Neural progenitor cell (in vitro differentiated cells): ENCODE data around the gene PARS2. TPM values are rescaled to one million over a fixed set of nuclear protein-coding genes. Genes with fewer than 3 reads are reported as not detected.
"Not testable (repeated sequence)": the region's sequence is repeated elsewhere in the genome, so short reads cannot be mapped to it uniquely, and the experiment has no call there.

ENCODE experiments used
- DNase-seq: peaks from one replicate; pipeline ENCODE4 v3.0.0-alpha.2; 2016; ENCODE audit warnings: low spot score
- H2AFZ ChIP-seq: fragments of 200-600 bp; sonication (generic); replicated peaks from 2 replicates; pipeline ENCODE4 v1.6.1; 2016; ENCODE audit warnings: antibody characterized with exemption
- H3F3A ChIP-seq: fragments of 200-600 bp; sonication (generic); 2 replicates; pipeline ENCODE4 v1.6.1; 2016; ENCODE audit warnings: antibody characterized with exemption, low read depth
- H3K27ac ChIP-seq: fragments of 200-600 bp; sonication (generic); 2 replicates; pipeline ENCODE4 v1.5.1; 2016; ENCODE audit warnings: mild to moderate bottlenecking
- H3K27me3 ChIP-seq: fragments of 200-600 bp; sonication (generic); 2 replicates; pipeline ENCODE4 v1.6.1; 2016; ENCODE audit warnings: mild to moderate bottlenecking, moderate library complexity
- H3K36me3 ChIP-seq: fragments of 200-600 bp; sonication (generic); 2 replicates; pipeline ENCODE4 v1.5.1; 2016
- H3K4me1 ChIP-seq: fragments of 200-600 bp; sonication (generic); 2 replicates; pipeline ENCODE4 v1.6.1; 2016; ENCODE audit warnings: mixed run types
- H3K4me2 ChIP-seq: fragments of 200-600 bp; sonication (generic); 2 replicates; pipeline ENCODE4 v1.6.1; 2016
- H3K4me3 ChIP-seq: fragments of 200-600 bp; sonication (generic); 2 replicates; pipeline ENCODE4 v1.5.1; 2016
- H3K79me2 ChIP-seq: fragments of 200-600 bp; sonication (generic); 2 replicates; pipeline ENCODE4 v1.6.1; 2016; ENCODE audit warnings: low read depth
- H3K9ac ChIP-seq: fragments of 200-600 bp; sonication (generic); 2 replicates; pipeline ENCODE4 v1.6.1; 2016
- H3K9me3 ChIP-seq: fragments of 200-600 bp; sonication (generic); 2 replicates; pipeline ENCODE4 v1.5.1; 2016; ENCODE audit warnings: low read depth
- H4K20me1 ChIP-seq: fragments of 200-600 bp; sonication (generic); 2 replicates; pipeline ENCODE4 v1.6.1; 2016; ENCODE audit warnings: low read depth
- H3K27ac Mint-ChIP-seq: 3 replicates; pipeline ENCODE4 v1.8.0; 2021; ENCODE audit warnings: mixed read lengths
- H3K27me3 Mint-ChIP-seq: 2 replicates; pipeline ENCODE4 v1.8.0; 2022; ENCODE audit warnings: low read depth, mild to moderate bottlenecking, inconsistent platforms, moderate library complexity, mixed read lengths; ENCODE audit not compliant: insufficient read depth
- H3K36me3 Mint-ChIP-seq: 3 replicates; pipeline ENCODE4 v1.8.0; 2021; ENCODE audit warnings: mixed read lengths
- H3K4me1 Mint-ChIP-seq: 3 replicates; pipeline ENCODE4 v1.8.0; 2021; ENCODE audit warnings: mixed read lengths
- H3K4me3 Mint-ChIP-seq: 3 replicates; pipeline ENCODE4 v1.8.0; 2021; ENCODE audit warnings: mild to moderate bottlenecking, moderate library complexity, mixed read lengths
- H3K9me3 Mint-ChIP-seq: 3 replicates; pipeline ENCODE4 v1.8.0; 2020; ENCODE audit warnings: mixed read lengths
- CTCF ChIP-seq: fragments of 200-600 bp; sonication (generic); IDR thresholded peaks from 2 replicates; pipeline ENCODE4 v1.5.1; 2017; ENCODE audit warnings: antibody characterized with exemption, mild to moderate bottlenecking
- EZH2 ChIP-seq: fragments of 200-600 bp; sonication (generic); IDR thresholded peaks from 2 replicates; pipeline ENCODE4 v1.6.1; 2017; ENCODE audit warnings: antibody characterized with exemption, mild to moderate bottlenecking, moderate library complexity
- EZH2phosphoT487 ChIP-seq: fragments of 200-600 bp; sonication (generic); IDR thresholded peaks from 2 replicates; pipeline ENCODE4 v1.6.1; 2017; ENCODE audit warnings: antibody characterized with exemption
- total RNA-seq: library from RNA; depleted of rRNA; stranded (reverse); fragments of >200 nt; gene quantifications from 2 replicates; pipeline ENCODE4 v1.2.3, GENCODE V29; 2015; ENCODE audit warnings: low replicate concordance

PARS2 gene
- total RNA-seq, 1 donor from 2014 or later = 5.4 TPM

GRCh38 chr1:54777011-54777410 is 12.7 kb upstream of the PARS2 start:
- Mint-ChIP-seq H3K27ac (no peak overlapping the region), H3K4me3 (no peak overlapping the region), H3K9me3 (peaks cover 3% of the 10 kb centered on the region), H3K4me1 (peaks cover 5% of the 10 kb centered on the region), H3K36me3 (no peaks in the 10 kb centered on the region), H3K27me3 (peaks cover 15% of the 10 kb centered on the region)
- no peak overlapping the region for H3K27ac ChIP-seq
- no peaks in the 10 kb centered on the region for H4K20me1 ChIP-seq
- no peak for DNase-seq
- H3K4me3 ChIP-seq = no peak overlapping the region
- H3F3A ChIP-seq = no peaks in the 10 kb centered on the region
- no peak overlapping the region for H3K9ac ChIP-seq
- no peaks in the 10 kb centered on the region for H3K79me2 ChIP-seq
- no peak overlapping the region for H3K4me2 ChIP-seq
- TF ChIP-seq CTCF (no peak), EZH2phosphoT487 (no peak), EZH2 (no peak)
- peaks cover 4% of the 10 kb centered on the region for H3K4me1 ChIP-seq
- no peaks in the 10 kb centered on the region for H3K9me3 ChIP-seq
- H3K27me3 ChIP-seq = peaks cover 20% of the 10 kb centered on the region
- no peaks in the 10 kb centered on the region for H3K36me3 ChIP-seq
- no peak overlapping the region for H2AFZ ChIP-seq

GRCh38 chr1:54775828-54776721 is 11.8 kb upstream of the PARS2 start:
- H3K9me3 ChIP-seq, H3K36me3 Mint-ChIP-seq, H3K4me3 Mint-ChIP-seq, H3K9ac ChIP-seq, H3K9me3 Mint-ChIP-seq, H4K20me1 ChIP-seq, DNase-seq, H3F3A ChIP-seq, H3K36me3 ChIP-seq, H3K27ac ChIP-seq, H3K4me3 ChIP-seq, H3K27ac Mint-ChIP-seq, H3K4me1 ChIP-seq, H3K4me2 ChIP-seq, H3K4me1 Mint-ChIP-seq, H3K79me2 ChIP-seq, H2AFZ ChIP-seq: not testable (repeated sequence)
- peaks cover 11% of the 10 kb centered on the region for H3K27me3 ChIP-seq
- H3K27me3 Mint-ChIP-seq = peaks cover 11% of the 10 kb centered on the region

GRCh38 chr1:54774820-54775498 is 10.6 kb upstream of the PARS2 start:
- no peak for TF ChIP-seq EZH2
- TF ChIP-seq EZH2phosphoT487 = no peak
- TF ChIP-seq CTCF = no peak
- Histone ChIP-seq H3K4me2 (peak overlapping the region; percentile 24), H4K20me1 (no peaks in the 10 kb centered on the region), H3K27me3 (no peaks in the 10 kb centered on the region), H3K79me2 (no peaks in the 10 kb centered on the region), H2AFZ (peak overlapping the region; percentile 91), H3K4me3 (no peak overlapping the region), H3K9me3 (no peaks in the 10 kb centered on the region), H3K9ac (no peak overlapping the region), H3K36me3 (no peaks in the 10 kb centered on the region), H3F3A (no peaks in the 10 kb centered on the region), H3K27ac (no peak overlapping the region), H3K4me1 (peaks cover 4% of the 10 kb centered on the region)
- peaks cover 5% of the 10 kb centered on the region for H3K4me1 Mint-ChIP-seq
- peak; percentile 63 for DNase-seq
- peak overlapping the region; percentile 2 for H3K27ac Mint-ChIP-seq
- no peak overlapping the region for H3K4me3 Mint-ChIP-seq
- peaks cover 9% of the 10 kb centered on the region for H3K27me3 Mint-ChIP-seq
- no peaks in the 10 kb centered on the region for H3K36me3 Mint-ChIP-seq
- peaks cover 3% of the 10 kb centered on the region for H3K9me3 Mint-ChIP-seq

DNA sequence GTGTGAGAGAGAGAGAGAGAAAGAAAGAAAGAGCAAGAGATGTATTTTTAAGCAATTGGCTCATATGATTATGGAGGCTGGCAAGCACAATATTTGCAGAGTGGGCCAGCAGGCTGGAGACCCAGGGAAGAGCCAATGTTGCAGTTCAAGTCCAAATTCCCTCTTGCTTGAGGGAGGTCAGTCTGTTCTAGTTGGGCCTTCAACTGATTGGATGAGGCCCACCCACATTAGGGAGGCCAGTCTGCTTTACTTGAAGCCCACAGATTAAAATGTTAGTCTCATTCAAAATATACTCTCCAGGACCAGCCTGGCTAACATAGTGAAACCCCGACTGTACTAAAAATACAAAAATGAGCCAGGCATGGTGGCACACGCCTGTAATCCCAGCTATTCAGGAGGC is 8.6 kb upstream of the PARS2 start:
- H3K27ac ChIP-seq = no peak overlapping the region
- no peaks in the 10 kb centered on the region for H3K36me3 ChIP-seq
- no peak overlapping the region for H3K9ac ChIP-seq
- H3K27me3 ChIP-seq = no peaks in the 10 kb centered on the region
- no peak for TF ChIP-seq EZH2phosphoT487
- TF ChIP-seq CTCF = no peak
- TF ChIP-seq EZH2 = no peak
- no peak overlapping the region for H3K4me3 ChIP-seq
- peaks cover 4% of the 10 kb centered on the region for H3K4me1 ChIP-seq
- no peaks in the 10 kb centered on the region for H4K20me1 ChIP-seq
- Mint-ChIP-seq H3K4me3 (no peak overlapping the region), H3K27me3 (peaks cover 6% of the 10 kb centered on the region), H3K36me3 (no peaks in the 10 kb centered on the region), H3K9me3 (peaks cover 3% of the 10 kb centered on the region), H3K4me1 (peaks cover 5% of the 10 kb centered on the region), H3K27ac (peak overlapping the region; percentile 74)
- no peaks in the 10 kb centered on the region for H3F3A ChIP-seq
- no peak for DNase-seq
- H2AFZ ChIP-seq = no peak overlapping the region
- no peaks in the 10 kb centered on the region for H3K9me3 ChIP-seq
- no peaks in the 10 kb centered on the region for H3K79me2 ChIP-seq
- no peak overlapping the region for H3K4me2 ChIP-seq
